Measurements from ENCODE around the gene GULP1.
"Not testable (repeated sequence)": the region's sequence is repeated elsewhere in the genome, so short reads cannot be mapped to it uniquely, and the experiment has no call there.

The GULP1 gene

GRCh38 chr2:188600536-188601210 is 309.0 kb downstream of the GULP1 start:
- no peak for DNase-seq

GRCh38 chr2:188601391-188601790 is 309.7 kb downstream of the GULP1 start:
- H3K27me3 ChIP-seq (replicated peaks; ENCODE audit: control insufficient read depth, insufficient read depth, low read length, poor library complexity, severe bottlenecking) = no peaks in the 10 kb centered on the region
- no peaks in the 10 kb centered on the region for H3K9me3 ChIP-seq (ENCODE audit: control insufficient read depth, low read length)
- no peaks in the 10 kb centered on the region for H3K36me3 ChIP-seq (ENCODE audit: control insufficient read depth, insufficient read depth, low read length)
- no peak for DNase-seq
- H3K4me3 ChIP-seq (ENCODE audit: insufficient read depth, low read depth, low read length, poor library complexity, severe bottlenecking) = no peak overlapping the region
- no peak overlapping the region for H3K27ac ChIP-seq (ENCODE audit: insufficient read depth, low read length, poor library complexity, severe bottlenecking)
- H3K4me1 ChIP-seq (ENCODE audit: control insufficient read depth, insufficient read depth, low read length, poor library complexity, severe bottlenecking) = no peaks in the 10 kb centered on the region

More at GRCh38 chr2:188600536-188601210, 309.0 kb downstream of the GULP1 start:
- no peaks in the 10 kb centered on the region for H3K27me3 ChIP-seq (replicated peaks; ENCODE audit: control insufficient read depth, insufficient read depth, low read length, poor library complexity, severe bottlenecking)
- no peaks in the 10 kb centered on the region for H3K4me1 ChIP-seq (ENCODE audit: control insufficient read depth, insufficient read depth, low read length, poor library complexity, severe bottlenecking)
- H3K36me3 ChIP-seq (ENCODE audit: control insufficient read depth, insufficient read depth, low read length) = no peaks in the 10 kb centered on the region
- H3K27ac ChIP-seq (ENCODE audit: insufficient read depth, low read length, poor library complexity, severe bottlenecking) = no peak overlapping the region
- no peak overlapping the region for H3K4me3 ChIP-seq (ENCODE audit: insufficient read depth, low read depth, low read length, poor library complexity, severe bottlenecking)
- no peaks in the 10 kb centered on the region for H3K9me3 ChIP-seq (ENCODE audit: control insufficient read depth, low read length)

- H3K9me3 ChIP-seq (ENCODE audit: control insufficient read depth, low read length) = no peaks in the 10 kb centered on the region
- H3K27ac ChIP-seq (ENCODE audit: insufficient read depth, low read length, poor library complexity, severe bottlenecking) = no peak overlapping the region
- no peak for DNase-seq
- no peaks in the 10 kb centered on the region for H3K27me3 ChIP-seq (replicated peaks; ENCODE audit: control insufficient read depth, insufficient read depth, low read length, poor library complexity, severe bottlenecking)
- H3K36me3 ChIP-seq (ENCODE audit: control insufficient read depth, insufficient read depth, low read length) = no peaks in the 10 kb centered on the region
- no peak overlapping the region for H3K4me3 ChIP-seq (ENCODE audit: insufficient read depth, low read depth, low read length, poor library complexity, severe bottlenecking)
- H3K4me1 ChIP-seq (ENCODE audit: control insufficient read depth, insufficient read depth, low read length, poor library complexity, severe bottlenecking) = no peaks in the 10 kb centered on the region
These were observed 310.3 kb downstream of the GULP1 start for GRCh38 chr2:188601927-188602326.

- Histone ChIP-seq H3K4me1 (ENCODE audit: control insufficient read depth, insufficient read depth, low read length, poor library complexity, severe bottlenecking) (no peaks in the 10 kb centered on the region), H3K36me3 (ENCODE audit: control insufficient read depth, insufficient read depth, low read length) (no peaks in the 10 kb centered on the region)
- no peak for DNase-seq
These were observed 312.9 kb downstream of the GULP1 start for GRCh38 chr2:188604579-188604978.

GRCh38 chr2:188605609-188606584 is 314.2 kb downstream of the GULP1 start:
- not testable (repeated sequence) for DNase-seq; H3K27ac ChIP-seq (ENCODE audit: insufficient read depth, low read length, poor library complexity, severe bottlenecking); H3K9me3 ChIP-seq (ENCODE audit: control insufficient read depth, low read length); H3K4me3 ChIP-seq (ENCODE audit: insufficient read depth, low read depth, low read length, poor library complexity, severe bottlenecking); H3K27me3 ChIP-seq (replicated peaks; ENCODE audit: control insufficient read depth, insufficient read depth, low read length, poor library complexity, severe bottlenecking); H3K36me3 ChIP-seq (ENCODE audit: control insufficient read depth, insufficient read depth, low read length); H3K4me1 ChIP-seq (ENCODE audit: control insufficient read depth, insufficient read depth, low read length, poor library complexity, severe bottlenecking)

More at GRCh38 chr2:188604579-188604978, 312.9 kb downstream of the GULP1 start:
- no peaks in the 10 kb centered on the region for H3K27me3 ChIP-seq (replicated peaks; ENCODE audit: control insufficient read depth, insufficient read depth, low read length, poor library complexity, severe bottlenecking)
- H3K9me3 ChIP-seq (ENCODE audit: control insufficient read depth, low read length) = no peaks in the 10 kb centered on the region
- H3K27ac ChIP-seq (ENCODE audit: insufficient read depth, low read length, poor library complexity, severe bottlenecking) = no peak overlapping the region
- no peak overlapping the region for H3K4me3 ChIP-seq (ENCODE audit: insufficient read depth, low read depth, low read length, poor library complexity, severe bottlenecking)

- not testable (repeated sequence) for H3K4me1 ChIP-seq (ENCODE audit: control insufficient read depth, insufficient read depth, low read length, poor library complexity, severe bottlenecking); H3K36me3 ChIP-seq (ENCODE audit: control insufficient read depth, insufficient read depth, low read length); DNase-seq; H3K9me3 ChIP-seq (ENCODE audit: control insufficient read depth, low read length); H3K27ac ChIP-seq (ENCODE audit: insufficient read depth, low read length, poor library complexity, severe bottlenecking); H3K4me3 ChIP-seq (ENCODE audit: insufficient read depth, low read depth, low read length, poor library complexity, severe bottlenecking); H3K27me3 ChIP-seq (replicated peaks; ENCODE audit: control insufficient read depth, insufficient read depth, low read length, poor library complexity, severe bottlenecking)
These were observed 314.9 kb downstream of the GULP1 start for GRCh38 chr2:188606596-188606995.

GRCh38 chr2:188607501-188607900 is 315.8 kb downstream of the GULP1 start:
- Histone ChIP-seq H3K4me3 (ENCODE audit: insufficient read depth, low read depth, low read length, poor library complexity, severe bottlenecking) (no peak overlapping the region), H3K36me3 (ENCODE audit: control insufficient read depth, insufficient read depth, low read length) (no peaks in the 10 kb centered on the region), H3K9me3 (ENCODE audit: control insufficient read depth, low read length) (no peaks in the 10 kb centered on the region), H3K27me3 (replicated peaks; ENCODE audit: control insufficient read depth, insufficient read depth, low read length, poor library complexity, severe bottlenecking) (no peaks in the 10 kb centered on the region), H3K27ac (ENCODE audit: insufficient read depth, low read length, poor library complexity, severe bottlenecking) (no peak overlapping the region), H3K4me1 (ENCODE audit: control insufficient read depth, insufficient read depth, low read length, poor library complexity, severe bottlenecking) (no peaks in the 10 kb centered on the region)
- no peak for DNase-seq

GRCh38 chr2:188609321-188610049 is 317.8 kb downstream of the GULP1 start:
- H3K4me3 ChIP-seq (ENCODE audit: insufficient read depth, low read depth, low read length, poor library complexity, severe bottlenecking) = no peak overlapping the region
- H3K27me3 ChIP-seq (replicated peaks; ENCODE audit: control insufficient read depth, insufficient read depth, low read length, poor library complexity, severe bottlenecking) = no peaks in the 10 kb centered on the region
- H3K4me1 ChIP-seq (ENCODE audit: control insufficient read depth, insufficient read depth, low read length, poor library complexity, severe bottlenecking) = no peaks in the 10 kb centered on the region
- DNase-seq = no peak
- no peaks in the 10 kb centered on the region for H3K9me3 ChIP-seq (ENCODE audit: control insufficient read depth, low read length)
- H3K36me3 ChIP-seq (ENCODE audit: control insufficient read depth, insufficient read depth, low read length) = no peaks in the 10 kb centered on the region
- H3K27ac ChIP-seq (ENCODE audit: insufficient read depth, low read length, poor library complexity, severe bottlenecking) = no peak overlapping the region

- no peak for DNase-seq
- Histone ChIP-seq H3K27ac (ENCODE audit: insufficient read depth, low read length, poor library complexity, severe bottlenecking) (no peak overlapping the region), H3K4me1 (ENCODE audit: control insufficient read depth, insufficient read depth, low read length, poor library complexity, severe bottlenecking) (no peaks in the 10 kb centered on the region), H3K4me3 (ENCODE audit: insufficient read depth, low read depth, low read length, poor library complexity, severe bottlenecking) (no peak overlapping the region), H3K36me3 (ENCODE audit: control insufficient read depth, insufficient read depth, low read length) (no peaks in the 10 kb centered on the region), H3K27me3 (replicated peaks; ENCODE audit: control insufficient read depth, insufficient read depth, low read length, poor library complexity, severe bottlenecking) (no peaks in the 10 kb centered on the region), H3K9me3 (ENCODE audit: control insufficient read depth, low read length) (no peaks in the 10 kb centered on the region)
These were observed 318.4 kb downstream of the GULP1 start for GRCh38 chr2:188610050-188610444.
